PC-9 (cell line): ENCODE data around the gene DENND1A. TPM values are rescaled to one million over a fixed set of nuclear protein-coding genes. Genes with fewer than 3 reads are reported as not detected.

Source experiments
- BruUV-seq: library from RNA; stranded (reverse); fragments of 400-500 nt; replicated peaks from 2 replicates; lab custom pipeline; 2021; lab: Mats Ljungman, UMichigan
- CTCF ChIA-PET: fragments of 300-600 bp; sonication (Branson Sonifier 250); formaldehyde crosslinking; loops from one replicate; lab custom pipeline; 2022; ENCODE audit warnings: antibody characterized with exemption; lab: Charles Lee
- POLR2A ChIA-PET: fragments of 300-600 bp; sonication (Branson Sonifier 250); formaldehyde crosslinking; loops from one replicate; lab custom pipeline; 2022; ENCODE audit warnings: antibody characterized with exemption; ENCODE audit not compliant: unreplicated experiment; lab: Charles Lee
- DNase-seq, 2 experiments: peaks; one replicate each; pipeline versions ENCODE4 v3.0.0 to v3.0.0-alpha.2; 2015 to 2022; ENCODE audit warnings: mixed read lengths in 1 of 2
- H2AFZ ChIP-seq: fragments of 200-600 bp; sonication (generic); 2 replicates; pipeline ENCODE4 v1.8.1; 2017; ENCODE audit warnings: antibody characterized with exemption
- H3F3A ChIP-seq: fragments of 200-600 bp; sonication (generic); 2 replicates; pipeline ENCODE4 v1.8.1; 2017; ENCODE audit warnings: antibody characterized with exemption, mild to moderate bottlenecking, low read depth; ENCODE audit not compliant: insufficient read depth
- H3K27ac ChIP-seq: fragments of 200-600 bp; sonication (generic); 2 replicates; pipeline ENCODE4 v1.6.1; 2016; ENCODE audit warnings: mixed run types
- H3K27me3 ChIP-seq: fragments of 200-600 bp; sonication (generic); 2 replicates; pipeline ENCODE4 v1.6.1; 2016; ENCODE audit warnings: low read depth, mixed run types; ENCODE audit not compliant: insufficient read depth
- H3K36me3 ChIP-seq: fragments of 200-600 bp; sonication (generic); 2 replicates; pipeline ENCODE4 v1.6.1; 2016; ENCODE audit warnings: low read depth, mixed run types
- H3K4me1 ChIP-seq: fragments of 200-600 bp; sonication (generic); replicated peaks from 2 replicates; pipeline ENCODE4 v1.6.1; 2016; ENCODE audit warnings: mixed run types; ENCODE audit not compliant: insufficient read depth
- H3K4me2 ChIP-seq: fragments of 200-600 bp; sonication (generic); 2 replicates; pipeline ENCODE4 v1.6.1; 2017; ENCODE audit warnings: mixed run types
- H3K4me3 ChIP-seq: fragments of 200-600 bp; sonication (generic); 2 replicates; pipeline ENCODE4 v1.6.1; 2016; ENCODE audit warnings: mixed run types
- H3K79me2 ChIP-seq: fragments of 200-600 bp; sonication (generic); 2 replicates; pipeline ENCODE4 v1.6.1; 2017; ENCODE audit warnings: low read depth, mixed run types
- H3K9me2 ChIP-seq: fragments of 200-600 bp; sonication (generic); 2 replicates; pipeline ENCODE4 v1.8.1; 2017; ENCODE audit warnings: mild to moderate bottlenecking; ENCODE audit not compliant: insufficient read depth
- H3K9me3 ChIP-seq: fragments of 200-600 bp; sonication (generic); 2 replicates; pipeline ENCODE4 v1.8.1; 2016; ENCODE audit warnings: low read depth; ENCODE audit not compliant: insufficient read depth
- H4K20me1 ChIP-seq: fragments of 200-600 bp; sonication (generic); 2 replicates; pipeline ENCODE4 v1.8.1; 2017; ENCODE audit not compliant: insufficient read depth
- EZH2 ChIP-seq: fragments of 200-600 bp; sonication (generic); IDR thresholded peaks from 2 replicates; pipeline ENCODE4 v1.8.0; 2017; ENCODE audit warnings: antibody characterized with exemption, low read depth
- intact Hi-C: fragments of 100-400 bp; cut with micrococcal nuclease; formaldehyde crosslinking; loops from one replicate; pipeline ENCODE4 v1.10.0; 2022; ENCODE audit not compliant: unreplicated experiment
- total RNA-seq: library from RNA; stranded (reverse); gene quantifications from 2 replicates; pipeline ENCODE4 v1.2.3, GENCODE V29; 2021
- TF ChIP-seq, protein P1 (sequence below): fragments of 200-600 bp; sonication (generic); conservative IDR thresholded peaks from 2 replicates; pipeline ENCODE4 v1.6.1; 2017; ENCODE audit warnings: mixed run types, antibody characterized with exemption, mild to moderate bottlenecking, moderate library complexity

DENND1A gene
- total RNA-seq, 1 experiment from 2014 or later: 37.7 TPM

DNA sequence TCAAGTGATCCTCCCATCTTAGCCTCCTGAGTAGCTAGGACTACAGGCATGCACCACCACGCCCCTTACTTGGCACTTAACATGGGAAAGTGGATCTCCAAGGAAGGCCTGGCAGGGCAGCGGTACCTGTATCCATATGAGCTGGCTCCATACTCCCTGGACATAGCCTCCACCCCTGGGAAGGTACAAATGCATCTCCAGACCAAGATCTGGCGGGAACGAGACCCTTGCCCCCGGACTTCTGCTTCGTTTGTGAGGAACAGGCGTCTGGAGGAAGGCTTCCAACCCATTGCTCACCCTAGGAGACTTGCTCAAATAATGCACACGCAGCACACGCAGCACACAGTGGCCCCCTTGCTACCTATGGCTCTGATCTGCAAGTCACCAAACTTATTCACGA is 518.7 kb downstream of the DENND1A start:
- H3K36me3 ChIP-seq: no peaks in the 10 kb centered on the region
- ChIA-PET POLR2A (no interaction called here), CTCF (no interaction called here)
- DNase-seq: no peak
- BruUV-seq: no TSS peak
- no peaks in the 10 kb centered on the region for H3K9me2 ChIP-seq
- intact Hi-C loops: no loop called here
- no peak overlapping the region for H3K4me2 ChIP-seq
- no peak overlapping the region for H3K4me3 ChIP-seq
- TF ChIP-seq EZH2: no peak
- TF ChIP-seq, protein P1, sequence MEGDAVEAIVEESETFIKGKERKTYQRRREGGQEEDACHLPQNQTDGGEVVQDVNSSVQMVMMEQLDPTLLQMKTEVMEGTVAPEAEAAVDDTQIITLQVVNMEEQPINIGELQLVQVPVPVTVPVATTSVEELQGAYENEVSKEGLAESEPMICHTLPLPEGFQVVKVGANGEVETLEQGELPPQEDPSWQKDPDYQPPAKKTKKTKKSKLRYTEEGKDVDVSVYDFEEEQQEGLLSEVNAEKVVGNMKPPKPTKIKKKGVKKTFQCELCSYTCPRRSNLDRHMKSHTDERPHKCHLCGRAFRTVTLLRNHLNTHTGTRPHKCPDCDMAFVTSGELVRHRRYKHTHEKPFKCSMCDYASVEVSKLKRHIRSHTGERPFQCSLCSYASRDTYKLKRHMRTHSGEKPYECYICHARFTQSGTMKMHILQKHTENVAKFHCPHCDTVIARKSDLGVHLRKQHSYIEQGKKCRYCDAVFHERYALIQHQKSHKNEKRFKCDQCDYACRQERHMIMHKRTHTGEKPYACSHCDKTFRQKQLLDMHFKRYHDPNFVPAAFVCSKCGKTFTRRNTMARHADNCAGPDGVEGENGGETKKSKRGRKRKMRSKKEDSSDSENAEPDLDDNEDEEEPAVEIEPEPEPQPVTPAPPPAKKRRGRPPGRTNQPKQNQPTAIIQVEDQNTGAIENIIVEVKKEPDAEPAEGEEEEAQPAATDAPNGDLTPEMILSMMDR: no peak
- H3F3A ChIP-seq: no peaks in the 10 kb centered on the region
- H2AFZ ChIP-seq: no peak overlapping the region
- H3K27ac ChIP-seq: no peak overlapping the region
- H4K20me1 ChIP-seq: no peaks in the 10 kb centered on the region; the same call in 1 of the 2 replicates
- no peaks in the 10 kb centered on the region for H3K4me1 ChIP-seq
- H3K9me3 ChIP-seq: no peaks in the 10 kb centered on the region
- H3K27me3 ChIP-seq: no peaks in the 10 kb centered on the region
- no peaks in the 10 kb centered on the region for H3K79me2 ChIP-seq

DNA sequence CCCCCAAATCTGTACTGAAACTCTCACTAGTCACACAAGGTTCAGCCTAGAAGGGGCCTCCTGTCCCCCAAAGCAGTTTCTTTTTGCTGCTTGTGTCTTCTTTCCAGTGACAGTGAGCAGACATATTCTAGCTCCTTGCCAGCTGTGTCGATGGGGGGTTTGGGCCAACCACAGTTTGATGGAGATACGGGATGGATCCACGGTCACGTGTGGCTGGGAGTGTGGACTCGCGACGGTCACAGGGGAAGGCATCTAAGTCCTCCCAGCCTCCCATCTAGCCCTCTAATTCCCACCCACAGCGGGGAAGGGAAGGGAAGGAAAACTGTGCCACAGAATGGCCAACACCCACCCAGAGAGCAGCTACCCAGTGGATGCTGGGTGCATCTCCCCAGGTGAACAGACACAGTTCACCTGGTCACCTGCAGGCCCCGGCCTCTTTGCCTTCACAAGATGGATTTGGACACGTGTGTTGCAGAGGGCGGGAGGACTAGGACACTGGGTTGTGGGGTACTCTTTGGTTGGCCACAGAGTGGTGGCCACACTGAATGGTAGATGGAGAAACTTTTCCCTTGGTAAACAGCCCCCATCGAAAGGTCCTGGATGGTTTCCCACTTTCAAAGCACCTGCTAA is 519.5 kb downstream of the DENND1A start:
- H3K27ac ChIP-seq: no peak overlapping the region
- POLR2A ChIA-PET: no interaction called here
- H2AFZ ChIP-seq: no peak overlapping the region
- H3K4me2 ChIP-seq: no peak overlapping the region
- H4K20me1 ChIP-seq: no peaks in the 10 kb centered on the region; the same call in 1 of the 2 replicates
- H3K36me3 ChIP-seq: no peaks in the 10 kb centered on the region
- H3K79me2 ChIP-seq: no peaks in the 10 kb centered on the region
- no peak overlapping the region for H3K4me3 ChIP-seq
- CTCF ChIA-PET: interaction anchor here (0.6 kb wide), 2 partner anchors 8 to 46 kb away, joined by 3 to 5 read pairs; no protein-coding TSS in a partner anchor
- no peaks in the 10 kb centered on the region for H3K4me1 ChIP-seq
- no TSS peak for BruUV-seq
- no peaks in the 10 kb centered on the region for H3K9me2 ChIP-seq
- H3F3A ChIP-seq: no peaks in the 10 kb centered on the region
- DNase-seq: no peak
- TF ChIP-seq, protein P1: no peak
- no peak for TF ChIP-seq EZH2
- intact Hi-C loops: no loop called here
- no peaks in the 10 kb centered on the region for H3K27me3 ChIP-seq
- H3K9me3 ChIP-seq: no peaks in the 10 kb centered on the region

DNA sequence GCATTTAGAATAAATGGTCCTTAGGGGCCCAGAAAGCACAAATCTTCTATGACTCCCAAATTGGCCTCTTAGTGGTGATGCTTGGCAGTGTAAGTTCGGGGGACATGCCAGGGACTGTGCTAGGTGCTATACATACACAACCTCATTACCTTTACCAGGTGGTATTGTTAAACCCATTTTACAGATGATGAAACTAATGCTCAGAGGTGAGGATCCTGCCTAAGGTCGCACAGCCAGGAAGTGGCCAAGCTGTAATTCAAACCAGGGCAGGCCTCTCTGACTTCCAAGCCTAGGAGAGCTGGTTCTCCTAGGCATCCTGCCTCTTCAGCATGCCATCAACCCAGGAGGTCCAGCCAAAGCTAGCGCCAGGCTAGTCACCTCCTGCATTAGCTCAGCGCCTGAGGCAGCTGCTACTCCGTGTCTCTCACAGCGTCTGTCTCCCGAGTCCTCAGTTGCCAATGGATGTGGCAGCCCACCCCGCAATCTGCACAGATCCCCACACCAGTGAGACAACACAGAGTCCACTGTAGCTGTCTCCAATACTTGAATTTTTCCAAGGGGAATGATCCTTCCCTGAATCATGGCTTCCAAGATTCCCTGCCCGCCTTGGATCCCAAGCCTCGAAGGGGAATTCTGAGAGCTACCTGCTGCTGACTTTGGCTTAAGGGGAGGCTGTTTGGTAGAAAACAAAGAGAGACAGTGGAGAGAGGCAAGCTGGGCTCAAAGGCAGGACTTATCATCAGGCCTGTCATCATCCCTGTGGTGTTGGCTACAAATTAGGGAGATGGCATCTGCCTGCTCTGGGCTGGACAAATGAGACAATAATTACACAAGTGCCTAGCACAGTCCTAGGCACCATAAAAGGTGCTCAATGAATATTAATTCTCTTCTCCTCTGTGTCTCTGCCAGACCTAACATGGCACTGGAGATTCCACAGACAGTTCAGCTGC is 521.3 kb downstream of the DENND1A start:
- BruUV-seq: no TSS peak
- H3F3A ChIP-seq: no peaks in the 10 kb centered on the region
- no peak overlapping the region for H3K27ac ChIP-seq
- no peaks in the 10 kb centered on the region for H3K79me2 ChIP-seq
- POLR2A ChIA-PET: no interaction called here
- CTCF ChIA-PET: no interaction called here
- intact Hi-C loops: no loop called here
- H3K4me1 ChIP-seq: no peaks in the 10 kb centered on the region
- no peaks in the 10 kb centered on the region for H3K36me3 ChIP-seq
- H3K4me3 ChIP-seq: no peak overlapping the region
- no peak for DNase-seq
- H3K9me2 ChIP-seq: no peaks in the 10 kb centered on the region
- H2AFZ ChIP-seq: no peak overlapping the region
- H3K4me2 ChIP-seq: no peak overlapping the region
- no peaks in the 10 kb centered on the region for H3K9me3 ChIP-seq
- no peaks in the 10 kb centered on the region for H4K20me1 ChIP-seq
- TF ChIP-seq, protein P1: no peak
- TF ChIP-seq EZH2: no peak
- H3K27me3 ChIP-seq: no peaks in the 10 kb centered on the region
